IMR-90 (cell line): ENCODE measurements around the gene PTPN7. TPM values are rescaled to one million over a fixed set of nuclear protein-coding genes. Genes with fewer than 3 reads are reported as not detected.

Source experiments
- ATAC-seq: fragments of 200-7000 bp; cut with Tn5 transposase; 2 replicates; pipeline ENCODE4 v1.9.1; 2020; ENCODE audit warnings: low read depth, mild to moderate bottlenecking, moderate library complexity
- BruUV-seq: library from RNA; stranded (reverse); fragments of 400-500 nt; replicated peaks from 2 replicates; lab custom pipeline; 2021; lab: Mats Ljungman, UMichigan
- CTCF ChIA-PET: fragments of 300-600 bp; formaldehyde crosslinking; extraction: SDS; loops from one replicate; lab custom pipeline; 2021; ENCODE audit warnings: antibody characterized with exemption; lab: Yijun Ruan, JAX
- POLR2A ChIA-PET: fragments of 300-600 bp; sonication (Branson Sonifier 250); formaldehyde crosslinking; loops from one replicate; lab custom pipeline; 2022; ENCODE audit warnings: antibody characterized with exemption; ENCODE audit not compliant: unreplicated experiment; lab: Charles Lee
- DNase-seq: peaks from one replicate; pipeline ENCODE4 v3.0.0; 2013
- H2AFZ ChIP-seq: replicated peaks from 2 replicates; pipeline ENCODE3; 2013; ENCODE audit warnings: low read length, mild to moderate bottlenecking; ENCODE audit not compliant: poor library complexity
- H2AK5ac ChIP-seq: 2 replicates; pipeline ENCODE4 v1.6.1; 2013; ENCODE audit warnings: low read depth, low read length, inconsistent platforms
- H2AK9ac ChIP-seq: replicated peaks from 2 replicates; pipeline ENCODE3; 2013; ENCODE audit warnings: mild to moderate bottlenecking, low read depth, low read length, moderate library complexity; ENCODE audit not compliant: poor library complexity
- H2BK120ac ChIP-seq: 2 replicates; pipeline ENCODE4 v1.6.1; 2013; ENCODE audit warnings: low read depth, low read length, inconsistent platforms
- H2BK15ac ChIP-seq: 3 replicates; pipeline ENCODE4 v1.6.1; 2013; ENCODE audit warnings: low read depth, low read length, inconsistent platforms
- H2BK20ac ChIP-seq: 2 replicates; pipeline ENCODE4 v1.6.1; 2013; ENCODE audit warnings: low read depth, mild to moderate bottlenecking, inconsistent platforms, low read length, moderate library complexity
- H2BK5ac ChIP-seq: 2 replicates; pipeline ENCODE4 v1.6.1; 2013; ENCODE audit warnings: mild to moderate bottlenecking, low read depth, low read length, inconsistent platforms; ENCODE audit not compliant: poor library complexity, severe bottlenecking
- H3K14ac ChIP-seq: replicated peaks from 2 replicates; pipeline ENCODE4 v1.6.1; 2013; ENCODE audit warnings: low read depth, low read length, inconsistent platforms
- H3K18ac ChIP-seq: 2 replicates; pipeline ENCODE4 v1.6.1; 2013; ENCODE audit warnings: low read depth, low read length, control low read depth
- H3K23ac ChIP-seq: 2 replicates; pipeline ENCODE4 v1.6.1; 2013; ENCODE audit warnings: low read depth, low read length, inconsistent platforms
- H3K27ac ChIP-seq: 2 replicates; pipeline ENCODE4 v1.5.1; 2013; ENCODE audit warnings: mild to moderate bottlenecking, control low read depth, low read length; ENCODE audit not compliant: insufficient read depth
- H3K27me3 ChIP-seq: 2 replicates; pipeline ENCODE4 v1.6.1; 2013; ENCODE audit warnings: low read length; ENCODE audit not compliant: control insufficient read depth, insufficient read depth
- H3K36me3 ChIP-seq: 2 replicates; pipeline ENCODE4 v1.6.1; 2013; ENCODE audit warnings: low read length, mixed read lengths; ENCODE audit not compliant: control insufficient read depth, insufficient read depth
- H3K4ac ChIP-seq: 2 replicates; pipeline ENCODE4 v1.6.1; 2013; ENCODE audit warnings: low read depth, low read length, inconsistent platforms
- H3K4me1 ChIP-seq: 2 replicates; pipeline ENCODE4 v1.6.1; 2013; ENCODE audit warnings: low read length, mixed read lengths; ENCODE audit not compliant: control insufficient read depth, insufficient read depth
- H3K4me2 ChIP-seq: 2 replicates; pipeline ENCODE4 v1.6.1; 2013; ENCODE audit warnings: low read depth, mild to moderate bottlenecking, control low read depth, low read length, moderate library complexity
- H3K4me3 ChIP-seq: 2 replicates; pipeline ENCODE4 v1.5.1; 2013; ENCODE audit warnings: low read depth, mild to moderate bottlenecking, control low read depth, low read length, moderate library complexity; ENCODE audit not compliant: insufficient read depth
- H3K56ac ChIP-seq: 2 replicates; pipeline ENCODE4 v1.6.1; 2013; ENCODE audit warnings: low read length, inconsistent platforms; ENCODE audit not compliant: insufficient read depth; ENCODE audit errors: extremely low read depth
- H3K79me1 ChIP-seq, 2 experiments: 2 replicates each; pipeline ENCODE4 v1.6.1; 2013; ENCODE audit warnings: low read length in 2 of 2, inconsistent platforms in 1 of 2, low read depth in 1 of 2
- H3K9ac ChIP-seq: 2 replicates; pipeline ENCODE4 v1.6.1; 2013; ENCODE audit warnings: low read depth, low read length, control low read depth
- H3K9me1 ChIP-seq: 2 replicates; pipeline ENCODE4 v1.6.1; 2013; ENCODE audit warnings: low read length, inconsistent platforms; ENCODE audit not compliant: insufficient read depth
- H3K9me3 ChIP-seq: 2 replicates; pipeline ENCODE4 v1.6.1; 2013; ENCODE audit warnings: low read length; ENCODE audit not compliant: control insufficient read depth, insufficient read depth
- H4K20me1 ChIP-seq: 2 replicates; pipeline ENCODE4 v1.6.1; 2013; ENCODE audit warnings: low read length, inconsistent platforms; ENCODE audit not compliant: insufficient read depth
- H4K5ac ChIP-seq: 2 replicates; pipeline ENCODE4 v1.6.1; 2013; ENCODE audit warnings: mild to moderate bottlenecking, low read depth, low read length, control low read depth
- H4K8ac ChIP-seq, 2 experiments: 2 replicates each; pipeline ENCODE4 v1.6.1; 2013; ENCODE audit warnings: low read depth in 2 of 2, low read length in 2 of 2, control low read depth in 1 of 2, inconsistent platforms in 1 of 2
- H4K91ac ChIP-seq: 2 replicates; pipeline ENCODE4 v1.6.1; 2013; ENCODE audit warnings: low read depth, low read length, inconsistent platforms; ENCODE audit not compliant: insufficient read depth
- CHD1 ChIP-seq: IDR thresholded peaks from 2 replicates; pipeline ENCODE4 v1.6.1; 2012; ENCODE audit warnings: low read depth, low read length, improper control_type of control experiment
- FOS ChIP-seq: fragments of 150-350 bp; IDR thresholded peaks from 2 replicates; pipeline ENCODE4 v1.6.1; 2016; ENCODE audit warnings: low read depth, low read length
- MAFK ChIP-seq: IDR thresholded peaks from 2 replicates; pipeline ENCODE4 v1.6.1; 2012; ENCODE audit warnings: low read depth, low read length, improper control_type of control experiment
- MAZ ChIP-seq: IDR thresholded peaks from 2 replicates; pipeline ENCODE4 v1.6.1; 2012; ENCODE audit warnings: low read depth, mild to moderate bottlenecking, low read length, improper control_type of control experiment, moderate library complexity, borderline replicate concordance
- MXI1 ChIP-seq: IDR thresholded peaks from 2 replicates; pipeline ENCODE4 v1.6.1; 2012; ENCODE audit warnings: low read depth, mild to moderate bottlenecking, low read length, moderate library complexity, borderline replicate concordance
- NFE2L2 ChIP-seq: fragments of 150-350 bp; IDR thresholded peaks from 2 replicates; pipeline ENCODE4 v1.6.1; 2016; ENCODE audit warnings: low read depth, mild to moderate bottlenecking, low read length
- POLR2A ChIP-seq: IDR thresholded peaks from 2 replicates; pipeline ENCODE4 v1.6.1; 2012; ENCODE audit warnings: mild to moderate bottlenecking, low read depth, low read length
- RCOR1 ChIP-seq: IDR thresholded peaks from 2 replicates; pipeline ENCODE4 v1.6.1; 2012; ENCODE audit warnings: mild to moderate bottlenecking, low read length, improper control_type of control experiment; ENCODE audit not compliant: insufficient replicate concordance
- SMC3 ChIP-seq: fragments of 150-350 bp; IDR thresholded peaks from 2 replicates; pipeline ENCODE4 v1.6.1; 2016; ENCODE audit warnings: low read depth, mild to moderate bottlenecking, antibody characterized with exemption, low read length, moderate library complexity
- WGBS, 2 experiments: methylation state at CpG; one replicate each; pipeline versions ENCODE4 v1.1.5 to v1.1.7; 2013; ENCODE audit warnings: missing lambda C conversion rate in 2 of 2; ENCODE audit not compliant: insufficient read length in 1 of 2; ENCODE audit errors: extremely low coverage in 2 of 2; 5-methylcytosine and 5-hydroxymethylcytosine counted together
- dilution Hi-C: fragments of 300-500 bp; cut with HindIII; formaldehyde crosslinking; loops from one replicate; pipeline ENCODE4 v1.14.3; 2018; ENCODE audit warnings: low sequenced_read_pairs; ENCODE audit not compliant: unreplicated experiment
- in situ Hi-C: fragments of 300-500 bp; cut with MboI; formaldehyde crosslinking; loops from 3 replicates; pipeline ENCODE4 v1.14.3; 2019; ENCODE audit warnings: low sequenced_read_pairs, inconsistent platforms, mixed read lengths
- intact Hi-C: fragments of 100-400 bp; cut with micrococcal nuclease; formaldehyde crosslinking; loops from 2 replicates; pipeline ENCODE4 v1.10.0; 2022
- polyA plus RNA-seq, 3 experiments: library from polyadenylated mRNA; depleted of rRNA; stranded (reverse); fragments of >200 nt; gene quantifications; 2 replicates each; pipeline ENCODE4 v1.2.3, GENCODE V29; 2012; ENCODE audit warnings: low replicate concordance in 1 of 3
- total RNA-seq: library from RNA; depleted of rRNA; stranded (reverse); fragments of >200 nt; gene quantifications from 2 replicates; pipeline ENCODE4 v1.2.3, GENCODE V29; 2012
- TF ChIP-seq, protein P1 (sequence below): fragments of 150-350 bp; IDR thresholded peaks from 2 replicates; pipeline ENCODE4 v1.6.1; 2016; ENCODE audit warnings: low read depth, mild to moderate bottlenecking, low read length, moderate library complexity, borderline replicate concordance
- TF ChIP-seq, protein P2 (sequence below): fragments of 150-350 bp; IDR thresholded peaks from 2 replicates; pipeline ENCODE4 v1.6.1; 2017; ENCODE audit warnings: mild to moderate bottlenecking, antibody characterized with exemption, low read length, low read depth
- TF ChIP-seq, protein P3 (sequence below): conservative IDR thresholded peaks from 2 replicates; pipeline ENCODE4 v1.5.1; 2012; ENCODE audit warnings: mild to moderate bottlenecking, low read depth, low read length, improper control_type of control experiment

The PTPN7 gene
- total and polyA plus RNA-seq, 2 of the 4 experiments (the other 2 are of a cell fraction): 0.05 TPM; not detected in 1

DNA sequence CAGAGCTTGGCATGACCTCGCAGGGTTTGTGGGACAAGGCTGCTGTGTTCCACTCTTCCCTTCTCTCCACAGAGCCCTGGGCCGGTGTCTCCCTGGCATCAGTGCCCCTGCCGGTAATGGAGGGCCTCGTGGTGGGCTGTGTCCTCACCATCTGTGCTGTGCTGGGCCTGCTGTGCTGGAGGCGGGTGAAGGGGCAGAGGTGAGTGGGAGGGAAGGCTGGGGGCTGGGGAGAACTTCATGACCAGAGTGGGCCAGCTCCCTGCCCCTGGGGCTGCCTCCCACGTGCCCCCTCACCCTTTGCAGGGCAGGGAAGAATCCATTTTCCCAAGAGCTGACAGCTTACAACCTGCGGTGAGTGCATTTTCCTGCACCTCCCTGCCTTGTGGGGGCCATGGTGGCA lies 21.2 kb upstream of the PTPN7 start:
- no peak overlapping the region for H2AFZ ChIP-seq
- no TSS peak for BruUV-seq
- H4K8ac ChIP-seq: no peak overlapping the region
- H3K4me1 ChIP-seq: no peaks in the 10 kb centered on the region
- no peak overlapping the region for H3K4ac ChIP-seq
- H3K4me3 ChIP-seq: no peak overlapping the region
- H2BK120ac ChIP-seq: no peak overlapping the region
- no peak overlapping the region for H3K27ac ChIP-seq
- no peak overlapping the region for H3K9ac ChIP-seq
- intact Hi-C loops: no loop called here
- no peak for ATAC-seq
- TF ChIP-seq CHD1 (no peak), FOS (no peak), SMC3 (no peak), POLR2A (no peak), RCOR1 (no peak), NFE2L2 (no peak), MAZ (no peak), MAFK (no peak), MXI1 (no peak)
- TF ChIP-seq, protein P1, sequence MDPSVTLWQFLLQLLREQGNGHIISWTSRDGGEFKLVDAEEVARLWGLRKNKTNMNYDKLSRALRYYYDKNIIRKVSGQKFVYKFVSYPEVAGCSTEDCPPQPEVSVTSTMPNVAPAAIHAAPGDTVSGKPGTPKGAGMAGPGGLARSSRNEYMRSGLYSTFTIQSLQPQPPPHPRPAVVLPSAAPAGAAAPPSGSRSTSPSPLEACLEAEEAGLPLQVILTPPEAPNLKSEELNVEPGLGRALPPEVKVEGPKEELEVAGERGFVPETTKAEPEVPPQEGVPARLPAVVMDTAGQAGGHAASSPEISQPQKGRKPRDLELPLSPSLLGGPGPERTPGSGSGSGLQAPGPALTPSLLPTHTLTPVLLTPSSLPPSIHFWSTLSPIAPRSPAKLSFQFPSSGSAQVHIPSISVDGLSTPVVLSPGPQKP: no peak
- TF ChIP-seq, protein P2, sequence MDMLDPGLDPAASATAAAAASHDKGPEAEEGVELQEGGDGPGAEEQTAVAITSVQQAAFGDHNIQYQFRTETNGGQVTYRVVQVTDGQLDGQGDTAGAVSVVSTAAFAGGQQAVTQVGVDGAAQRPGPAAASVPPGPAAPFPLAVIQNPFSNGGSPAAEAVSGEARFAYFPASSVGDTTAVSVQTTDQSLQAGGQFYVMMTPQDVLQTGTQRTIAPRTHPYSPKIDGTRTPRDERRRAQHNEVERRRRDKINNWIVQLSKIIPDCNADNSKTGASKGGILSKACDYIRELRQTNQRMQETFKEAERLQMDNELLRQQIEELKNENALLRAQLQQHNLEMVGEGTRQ: no peak
- TF ChIP-seq, protein P3, sequence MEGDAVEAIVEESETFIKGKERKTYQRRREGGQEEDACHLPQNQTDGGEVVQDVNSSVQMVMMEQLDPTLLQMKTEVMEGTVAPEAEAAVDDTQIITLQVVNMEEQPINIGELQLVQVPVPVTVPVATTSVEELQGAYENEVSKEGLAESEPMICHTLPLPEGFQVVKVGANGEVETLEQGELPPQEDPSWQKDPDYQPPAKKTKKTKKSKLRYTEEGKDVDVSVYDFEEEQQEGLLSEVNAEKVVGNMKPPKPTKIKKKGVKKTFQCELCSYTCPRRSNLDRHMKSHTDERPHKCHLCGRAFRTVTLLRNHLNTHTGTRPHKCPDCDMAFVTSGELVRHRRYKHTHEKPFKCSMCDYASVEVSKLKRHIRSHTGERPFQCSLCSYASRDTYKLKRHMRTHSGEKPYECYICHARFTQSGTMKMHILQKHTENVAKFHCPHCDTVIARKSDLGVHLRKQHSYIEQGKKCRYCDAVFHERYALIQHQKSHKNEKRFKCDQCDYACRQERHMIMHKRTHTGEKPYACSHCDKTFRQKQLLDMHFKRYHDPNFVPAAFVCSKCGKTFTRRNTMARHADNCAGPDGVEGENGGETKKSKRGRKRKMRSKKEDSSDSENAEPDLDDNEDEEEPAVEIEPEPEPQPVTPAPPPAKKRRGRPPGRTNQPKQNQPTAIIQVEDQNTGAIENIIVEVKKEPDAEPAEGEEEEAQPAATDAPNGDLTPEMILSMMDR: no peak
- H3K9me3 ChIP-seq: no peaks in the 10 kb centered on the region
- dilution Hi-C loops: no loop called here
- no peak overlapping the region for H2BK5ac ChIP-seq
- H3K9me1 ChIP-seq: no peaks in the 10 kb centered on the region
- no peak overlapping the region for H2BK15ac ChIP-seq
- CTCF ChIA-PET: no interaction called here
- H4K5ac ChIP-seq: no peak overlapping the region
- H4K91ac ChIP-seq: no peak overlapping the region
- no peak overlapping the region for H3K4me2 ChIP-seq
- no peaks in the 10 kb centered on the region for H3K36me3 ChIP-seq
- peaks cover 81% of the 10 kb centered on the region for H3K27me3 ChIP-seq
- H2BK20ac ChIP-seq: no peak overlapping the region
- no peaks in the 10 kb centered on the region for H3K79me1 ChIP-seq
- H3K14ac ChIP-seq: no peak overlapping the region
- peaks cover 4% of the 10 kb centered on the region; the same call in 1 of the 2 replicates for H4K20me1 ChIP-seq
- in situ Hi-C loops: no loop called here
- no peak for DNase-seq
- POLR2A ChIA-PET: no interaction called here
- no peak overlapping the region for H3K18ac ChIP-seq
- WGBS, 2 experiments: no CpG with 5 or more reads among the region's 7 CpGs
- no peak overlapping the region for H2AK9ac ChIP-seq
- no peak overlapping the region for H2AK5ac ChIP-seq
- no peak overlapping the region for H3K23ac ChIP-seq
- H3K56ac ChIP-seq: no peak overlapping the region
